IMR-90 (cell line): ENCODE data around the gene ALG11.

Experiments
- BHLHE40 ChIP-seq: fragments of 150-350 bp; IDR thresholded peaks from 2 replicates; pipeline ENCODE4 v1.6.1; 2016; ENCODE audit warnings: mild to moderate bottlenecking, low read depth, low read length
- CEBPB ChIP-seq: IDR thresholded peaks from 2 replicates; pipeline ENCODE4 v1.6.1; 2012; ENCODE audit warnings: low read depth, low read length, improper control_type of control experiment
- CHD1 ChIP-seq: IDR thresholded peaks from 2 replicates; pipeline ENCODE4 v1.6.1; 2012; ENCODE audit warnings: low read depth, low read length, improper control_type of control experiment
- CTCF ChIP-seq: conservative IDR thresholded peaks from 2 replicates; pipeline ENCODE4 v1.5.1; 2012; ENCODE audit warnings: mild to moderate bottlenecking, low read depth, low read length, improper control_type of control experiment
- ELK1 ChIP-seq: fragments of 150-350 bp; IDR thresholded peaks from 2 replicates; pipeline ENCODE4 v1.6.1; 2016; ENCODE audit warnings: low read depth, mild to moderate bottlenecking, low read length, moderate library complexity, borderline replicate concordance
- FOS ChIP-seq: fragments of 150-350 bp; IDR thresholded peaks from 2 replicates; pipeline ENCODE4 v1.6.1; 2016; ENCODE audit warnings: low read depth, low read length
- MAFK ChIP-seq: IDR thresholded peaks from 2 replicates; pipeline ENCODE4 v1.6.1; 2012; ENCODE audit warnings: low read depth, low read length, improper control_type of control experiment
- POLR2A ChIP-seq: IDR thresholded peaks from 2 replicates; pipeline ENCODE4 v1.6.1; 2012; ENCODE audit warnings: mild to moderate bottlenecking, low read depth, low read length
- RAD21 ChIP-seq: IDR thresholded peaks from 2 replicates; pipeline ENCODE4 v1.6.1; 2012; ENCODE audit warnings: low read length, improper control_type of control experiment
- SMC3 ChIP-seq: fragments of 150-350 bp; IDR thresholded peaks from 2 replicates; pipeline ENCODE4 v1.6.1; 2016; ENCODE audit warnings: low read depth, mild to moderate bottlenecking, antibody characterized with exemption, low read length, moderate library complexity
- USF2 ChIP-seq: fragments of 150-350 bp; IDR thresholded peaks from 2 replicates; pipeline ENCODE4 v1.6.1; 2017; ENCODE audit warnings: mild to moderate bottlenecking, antibody characterized with exemption, low read length, low read depth

- TF ChIP-seq USF2 (no peak), POLR2A (no peak), CTCF (no peak), FOS (no peak), CHD1 (no peak), MAFK (no peak), SMC3 (no peak), RAD21 (no peak), ELK1 (no peak), BHLHE40 (no peak), CEBPB (no peak)
Observed at GRCh38 chr13:51977625-51978024, 34.6 kb upstream of the ALG11 start.
